ENCODE measurements around the gene SLC27A2.

Gene SLC27A2

GRCh38 chr15:50281427-50281826 is 99.4 kb downstream of the SLC27A2 start:
- no peak for DNase-seq
